Suprapubic skin (tissue), 4 donors: Measurements from ENCODE around the gene PHF1. TPM values are rescaled to one million over a fixed set of nuclear protein-coding genes. Genes with fewer than 3 reads are reported as not detected.
A peak's percentile ranks its signal among the peaks of the same experiment; 100 is the strongest.
"Not testable (repeated sequence)": the region's sequence is repeated elsewhere in the genome, so short reads cannot be mapped to it uniquely, and the experiment has no call there.

Source experiments
- DNase-seq, 2 donors: peaks; one replicate each; pipeline ENCODE4 v3.0.0-alpha.2; 2019; ENCODE audit warnings: low spot score in 2 of 2
- H3K27ac ChIP-seq: fragments of 200-600 bp; sonication (generic); one replicate; pipeline ENCODE4 v1.5.1; 2019
- H3K27me3 ChIP-seq: fragments of 200-600 bp; sonication (generic); one replicate; pipeline ENCODE4 v1.5.1; 2019
- H3K36me3 ChIP-seq: fragments of 200-600 bp; sonication (generic); one replicate; pipeline ENCODE4 v1.5.1; 2019
- H3K4me1 ChIP-seq: fragments of 200-600 bp; sonication (generic); one replicate; pipeline ENCODE4 v1.5.1; 2019
- H3K4me3 ChIP-seq: fragments of 200-600 bp; sonication (generic); one replicate; pipeline ENCODE4 v1.5.1; 2019; ENCODE audit warnings: mild to moderate bottlenecking
- H3K9me3 ChIP-seq: fragments of 200-600 bp; sonication (generic); one replicate; pipeline ENCODE4 v1.5.1; 2019
- CTCF ChIP-seq, 2 donors: fragments of 200-600 bp in 1 of 2; fragments of 450-650 bp in 1 of 2; sonication (generic) in 1 of 2; IDR thresholded peaks; one replicate each; pipeline ENCODE4 v1.5.1; 2016 to 2019; ENCODE audit warnings: antibody characterized with exemption in 2 of 2, mild to moderate bottlenecking in 1 of 2, moderate library complexity in 1 of 2
- EP300 ChIP-seq: sonication (generic); formaldehyde crosslinking; IDR thresholded peaks from one replicate; pipeline ENCODE4 v1.6.1; 2017; ENCODE audit warnings: antibody characterized with exemption
- POLR2A ChIP-seq, 2 donors: fragments of 450-650 bp; IDR thresholded peaks; one replicate each; pipeline ENCODE4 v1.6.1; 2017; ENCODE audit warnings: antibody characterized with exemption in 2 of 2, mild to moderate bottlenecking in 2 of 2, moderate library complexity in 2 of 2
- POLR2AphosphoS5 ChIP-seq, 3 donors: sonication (generic); formaldehyde crosslinking; IDR thresholded peaks; one replicate each; pipeline ENCODE4 v1.6.1; 2017; ENCODE audit warnings: antibody characterized with exemption in 3 of 3
- WGBS: methylation state at CpG from one replicate; pipeline ENCODE4 v1.1.5; 2018; 5-methylcytosine and 5-hydroxymethylcytosine counted together
- total RNA-seq, 4 donors: library from RNA; depleted of rRNA; stranded (reverse); fragments of >200 nt; gene quantifications; one replicate each; pipeline ENCODE4 v1.1.0, GENCODE V29; 2016

Gene PHF1
- total RNA-seq, 4 donors from 2014 or later: 35.9 to 102 (median 48.6) TPM

DNA sequence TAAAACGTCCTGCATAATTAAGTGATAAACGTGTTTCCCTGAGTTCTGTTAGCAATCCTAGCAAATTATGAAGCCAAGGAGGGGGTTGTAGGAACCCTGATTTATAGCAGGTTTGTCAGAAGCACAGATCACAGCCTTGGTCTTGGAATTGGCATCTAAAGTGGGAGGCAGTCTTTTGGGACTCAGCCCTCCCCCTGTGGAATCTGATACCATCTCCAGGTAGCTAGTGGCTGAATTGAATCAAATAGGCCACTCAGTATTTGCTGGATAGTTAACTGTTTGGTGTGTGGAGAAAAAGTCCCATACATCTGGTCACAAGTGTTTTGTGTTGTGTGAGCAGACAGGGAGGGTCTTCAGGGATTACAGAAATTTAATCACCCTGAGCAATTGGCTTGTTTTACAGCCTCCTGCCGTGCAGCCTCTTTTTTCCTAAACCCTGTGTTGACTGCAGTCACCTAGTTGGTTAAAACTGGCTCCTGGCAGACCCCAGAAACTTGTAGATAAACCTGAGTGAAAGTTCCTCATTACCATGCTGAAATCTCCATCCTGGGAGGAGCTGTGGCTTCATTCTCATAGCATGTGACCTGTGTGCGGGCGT lies 38.2 kb upstream of the PHF1 start:
- Histone ChIP-seq H3K27ac (peak overlapping the region; percentile 8), H3K27me3 (no peaks in the 10 kb centered on the region), H3K36me3 (no peaks in the 10 kb centered on the region), H3K4me1 (peaks cover 40% of the 10 kb centered on the region), H3K4me3 (no peak overlapping the region), H3K9me3 (no peaks in the 10 kb centered on the region)
- no peak for TF ChIP-seq EP300
- TF ChIP-seq POLR2A (IDR thresholded peaks at IDR 0.05): no peak
- TF ChIP-seq POLR2AphosphoS5 (IDR thresholded peaks at IDR 0.05): no peak
- TF ChIP-seq CTCF (IDR thresholded peaks at IDR 0.05): no peak
- no peak for DNase-seq
- 56% methylated on average over 5 of the region's 5 CpGs for WGBS

DNA sequence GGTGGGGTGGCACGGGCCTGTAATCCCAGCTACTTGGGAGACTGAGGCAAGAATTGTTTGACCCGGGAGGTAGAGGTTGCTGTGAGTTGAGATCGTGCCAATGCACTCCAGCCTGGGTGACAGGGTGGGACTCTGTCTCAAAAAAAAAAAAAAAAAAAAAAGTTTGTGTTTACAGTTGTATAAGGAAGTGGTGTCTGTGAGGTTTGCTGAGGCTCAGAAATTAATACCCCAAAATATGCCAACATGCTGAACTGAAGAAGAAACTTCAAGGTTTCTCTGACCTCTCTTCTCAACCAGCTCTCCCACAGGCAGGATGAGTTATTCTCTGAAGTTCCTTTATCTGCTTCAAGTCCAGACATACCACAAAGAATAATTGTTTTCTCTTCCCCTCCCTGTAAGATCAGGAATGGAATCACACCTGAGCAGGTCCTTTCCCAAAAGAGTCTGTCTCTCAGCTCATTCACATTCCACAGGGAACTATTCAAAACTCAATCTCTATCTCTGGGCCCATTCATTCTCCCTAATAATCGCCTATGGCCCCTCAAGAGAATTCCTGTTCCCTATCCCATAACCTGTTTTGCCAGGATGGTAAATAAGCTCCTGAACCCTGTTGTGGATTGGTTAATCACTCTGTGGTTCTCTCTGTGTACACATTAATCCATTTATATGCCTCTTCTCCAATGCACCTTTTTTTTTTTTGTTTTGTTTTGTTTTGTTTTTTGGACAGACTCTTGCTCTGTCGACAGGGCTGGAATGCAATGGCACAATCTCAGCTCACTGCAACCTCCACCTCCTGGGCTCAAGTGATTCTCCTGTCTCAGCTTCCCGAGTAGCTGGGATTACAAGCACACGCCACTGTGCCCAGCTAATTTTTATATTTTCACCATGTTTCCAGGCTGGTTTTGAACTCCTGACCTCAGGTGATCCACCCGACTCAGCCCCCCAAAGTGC lies 36.6 kb upstream of the PHF1 start:
- DNase-seq: no peak
- Histone ChIP-seq H3K9me3 (no peaks in the 10 kb centered on the region), H3K27me3 (no peaks in the 10 kb centered on the region), H3K27ac (peak overlapping the region; percentile 92), H3K4me3 (peak overlapping the region; percentile 8), H3K4me1 (peaks cover 44% of the 10 kb centered on the region), H3K36me3 (no peaks in the 10 kb centered on the region)
- 52% methylated on average over 8 of the region's 8 CpGs for WGBS
- TF ChIP-seq EP300 (no peak), POLR2A (IDR thresholded peaks at IDR 0.05) (no peak), POLR2AphosphoS5 (IDR thresholded peaks at IDR 0.05) (no peak), CTCF (IDR thresholded peaks at IDR 0.05) (no peak)

- no peaks in the 10 kb centered on the region for H3K27me3 ChIP-seq
- no peaks in the 10 kb centered on the region for H3K9me3 ChIP-seq
- H3K4me3 ChIP-seq: peak overlapping the region; percentile 8
- DNase-seq: peak; percentile 85 to 89
- peak overlapping the region; percentile 92 for H3K27ac ChIP-seq
- H3K4me1 ChIP-seq: peaks cover 47% of the 10 kb centered on the region
- TF ChIP-seq POLR2AphosphoS5 (IDR thresholded peaks at IDR 0.05) (peak in 1 of 3 donors; percentile 67), EP300 (no peak), POLR2A (IDR thresholded peaks at IDR 0.05) (no peak)
- H3K36me3 ChIP-seq: no peaks in the 10 kb centered on the region
- WGBS: 16% methylated on average over 9 of the region's 9 CpGs
Measured at GRCh38 chr6:33375143-33375671, 35.6 kb upstream of the PHF1 start.

DNA sequence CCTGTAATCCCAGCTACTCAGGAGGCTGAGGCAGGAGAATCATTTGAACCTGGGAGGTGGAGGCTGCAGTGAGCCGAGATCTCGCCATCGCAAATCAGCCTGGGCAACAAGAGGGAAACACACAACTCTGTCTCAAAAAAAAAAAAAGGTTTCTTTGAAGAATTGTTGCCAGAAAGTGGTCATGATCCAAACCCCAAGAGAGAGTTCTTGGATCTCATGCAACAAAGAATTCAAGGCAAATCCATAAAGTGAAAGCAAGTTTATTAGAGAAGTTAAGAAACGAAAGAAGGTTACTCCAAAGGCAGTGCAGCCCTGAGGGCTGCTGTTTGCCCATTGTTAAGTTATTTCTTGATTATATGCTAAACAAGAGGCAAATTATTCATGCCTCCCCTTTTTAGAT lies 33.6 kb upstream of the PHF1 start:
- no peak for TF ChIP-seq EP300
- TF ChIP-seq CTCF (IDR thresholded peaks at IDR 0.05): no peak
- no peak for TF ChIP-seq POLR2AphosphoS5 (IDR thresholded peaks at IDR 0.05)
- no peak for TF ChIP-seq POLR2A (IDR thresholded peaks at IDR 0.05)
- no peaks in the 10 kb centered on the region for H3K36me3 ChIP-seq
- no peak overlapping the region for H3K4me3 ChIP-seq
- H3K27me3 ChIP-seq: no peaks in the 10 kb centered on the region
- no peak overlapping the region for H3K27ac ChIP-seq
- DNase-seq: no peak
- no peaks in the 10 kb centered on the region for H3K9me3 ChIP-seq
- WGBS: 63% methylated on average over 4 of the region's 4 CpGs
- H3K4me1 ChIP-seq: peaks cover 51% of the 10 kb centered on the region

GRCh38 chr6:33379184-33379583 lies 31.6 kb upstream of the PHF1 start:
- H3K4me3 ChIP-seq, H3K36me3 ChIP-seq, H3K9me3 ChIP-seq, H3K27ac ChIP-seq, H3K27me3 ChIP-seq, DNase-seq: not testable (repeated sequence)
- 95% methylated on average over 10 of the region's 10 CpGs for WGBS
- H3K4me1 ChIP-seq: peaks cover 46% of the 10 kb centered on the region
